GM18520 (cell line): ENCODE data around the gene IBA57.
"Not testable (repeated sequence)": the region's sequence is repeated elsewhere in the genome, so short reads cannot be mapped to it uniquely, and the experiment has no call there.

Experiments used
- ATAC-seq: cut with Tn5 transposase; IDR thresholded peaks from one replicate; pipeline ENCODE4 v1.9.1; 2021; ENCODE audit not compliant: unreplicated experiment

IBA57 gene

GRCh38 chr1:228184152-228184551, 18.5 kb downstream of the IBA57 start:
- no peak for ATAC-seq

- ATAC-seq, result no peak
Observed at GRCh38 chr1:228185641-228185965, 20.0 kb downstream of the IBA57 start.

GRCh38 chr1:228188249-228188648, 22.6 kb downstream of the IBA57 start:
- not testable (repeated sequence) for ATAC-seq

DNA sequence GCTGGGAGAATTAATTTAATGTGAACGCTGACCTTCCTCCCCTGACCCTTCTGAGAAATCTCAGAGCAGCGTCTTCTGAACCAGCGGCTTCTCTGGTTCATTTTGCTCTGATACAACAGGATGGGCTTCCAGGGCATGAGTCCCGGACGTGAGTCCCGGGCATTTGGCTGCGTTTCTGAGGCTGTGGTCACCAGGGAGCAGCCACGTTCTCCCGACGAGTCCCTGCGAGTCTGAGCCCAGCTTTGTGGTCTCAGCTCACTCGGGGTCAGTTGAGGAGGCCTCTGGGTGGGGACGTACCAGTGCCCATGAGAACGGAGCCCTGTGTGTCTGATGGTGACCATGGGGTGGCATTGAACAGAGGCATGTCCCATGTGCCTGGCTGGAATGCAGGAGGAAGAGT, 24.6 kb downstream of the IBA57 start:
- ATAC-seq, result no peak

DNA sequence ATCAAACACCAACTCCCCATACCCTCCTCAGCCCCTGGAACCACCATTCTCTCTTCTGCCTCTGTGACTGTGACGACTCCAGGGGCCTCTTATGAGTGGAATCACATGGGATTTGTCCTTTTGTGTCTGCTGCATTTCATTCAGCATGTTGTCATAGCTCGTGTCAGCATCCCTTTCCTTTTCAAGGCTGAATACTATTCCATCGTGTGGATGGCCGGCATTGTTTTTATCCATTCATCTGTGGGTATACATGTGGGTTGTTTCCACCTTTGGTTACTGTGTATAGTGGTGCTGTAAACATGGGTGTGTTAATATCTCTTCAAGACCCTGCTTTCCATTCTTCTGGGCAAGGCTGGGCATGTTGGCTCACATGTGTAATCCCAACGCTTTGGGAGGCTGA, 25.2 kb downstream of the IBA57 start:
- ATAC-seq, result no peak

DNA sequence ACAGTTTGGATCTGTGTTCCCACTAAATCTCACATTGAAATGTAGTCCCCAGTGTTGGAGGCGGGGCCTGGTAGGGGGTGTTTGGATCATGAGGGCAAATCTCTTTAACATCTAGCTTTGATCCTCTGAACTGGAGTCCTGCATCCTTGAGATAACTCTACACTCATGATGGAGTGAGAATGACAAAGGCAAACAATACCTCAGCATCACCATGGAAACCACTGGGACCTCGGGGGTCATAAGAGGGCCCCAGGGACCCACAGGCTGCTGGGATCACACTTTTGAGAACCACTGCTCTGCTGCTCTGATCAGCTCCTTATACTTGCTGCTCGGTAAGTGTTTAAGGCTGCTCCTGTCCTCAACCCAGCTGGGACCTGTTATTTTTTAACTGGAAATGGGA, 28.8 kb downstream of the IBA57 start:
- ATAC-seq, result no peak

GRCh38 chr1:228194921-228195812, 29.6 kb downstream of the IBA57 start:
- no peak for ATAC-seq

- no peak for ATAC-seq
Observed at GRCh38 chr1:228197555-228198147, 32.0 kb downstream of the IBA57 start.

- no peak for ATAC-seq
Observed at GRCh38 chr1:228198977-228199590, 33.5 kb downstream of the IBA57 start.

DNA sequence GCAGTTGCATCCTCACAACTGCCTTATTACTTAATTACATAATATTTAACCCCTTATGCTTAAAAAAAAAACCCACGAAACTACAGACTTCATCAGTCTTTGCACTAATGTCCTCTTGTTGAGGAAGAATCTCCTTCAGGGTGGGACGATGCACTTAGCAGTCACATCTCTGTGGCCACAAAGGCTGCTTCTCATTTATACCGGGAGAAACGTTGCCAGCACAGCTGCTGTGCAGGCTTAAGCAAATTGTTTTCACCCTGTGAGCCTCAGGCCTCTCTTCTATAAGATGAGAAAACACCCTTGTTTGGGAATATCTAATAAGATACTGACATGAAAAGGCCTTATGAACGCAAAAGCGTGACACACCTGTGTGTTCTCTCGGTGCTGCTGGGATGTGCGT, 39.4 kb downstream of the IBA57 start:
- no peak for ATAC-seq

GRCh38 chr1:228205526-228206436, 40.2 kb downstream of the IBA57 start:
- ATAC-seq, result no peak

DNA sequence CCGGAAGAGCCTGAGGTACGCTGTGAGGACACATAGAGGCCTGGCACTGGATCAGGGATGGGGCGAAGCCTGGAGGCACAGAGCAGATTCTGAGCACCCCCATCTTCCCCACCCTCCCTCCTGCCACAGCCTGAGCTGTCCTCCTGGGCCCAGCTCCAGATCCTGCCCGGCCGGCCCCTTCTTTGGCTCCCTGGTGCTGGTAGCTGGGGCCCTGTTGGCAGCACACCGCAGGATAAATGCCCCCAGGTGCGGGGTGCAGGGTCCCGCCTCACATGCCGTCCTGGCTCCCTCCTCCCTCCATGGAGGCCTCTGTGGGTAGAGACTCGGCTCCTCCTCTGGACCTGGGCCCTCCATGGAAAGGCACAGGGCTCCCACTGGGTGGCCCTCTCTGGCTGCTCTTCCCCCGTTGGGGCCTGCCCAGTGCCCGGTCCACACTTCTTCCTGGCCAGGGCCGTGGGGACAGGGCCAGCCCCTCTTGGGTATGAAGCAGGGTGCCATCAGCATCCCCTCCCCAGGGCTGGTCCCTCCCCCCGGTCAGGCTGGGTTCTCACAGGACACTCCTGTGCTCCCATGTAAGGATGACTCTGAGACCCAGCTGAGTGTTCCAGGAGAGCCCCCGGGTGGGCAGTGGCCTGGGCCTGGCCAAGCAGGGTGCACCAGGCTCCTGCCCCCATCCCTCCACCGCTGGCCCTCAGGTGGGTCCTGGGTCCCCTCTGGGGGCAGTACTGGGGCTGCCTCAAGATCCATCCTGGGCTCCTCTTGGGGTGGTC, 41.2 kb downstream of the IBA57 start:
- no peak for ATAC-seq

GRCh38 chr1:228207381-228207810, 41.8 kb downstream of the IBA57 start:
- ATAC-seq, result no peak

GRCh38 chr1:228207851-228208821, 42.5 kb downstream of the IBA57 start, which contains the start of gene OBSCN:
OBSCN (plus strand) TSS chr1:228208044; CDS start chr1:228211784, 3,740 bp downstream.
- no peak for ATAC-seq

DNA sequence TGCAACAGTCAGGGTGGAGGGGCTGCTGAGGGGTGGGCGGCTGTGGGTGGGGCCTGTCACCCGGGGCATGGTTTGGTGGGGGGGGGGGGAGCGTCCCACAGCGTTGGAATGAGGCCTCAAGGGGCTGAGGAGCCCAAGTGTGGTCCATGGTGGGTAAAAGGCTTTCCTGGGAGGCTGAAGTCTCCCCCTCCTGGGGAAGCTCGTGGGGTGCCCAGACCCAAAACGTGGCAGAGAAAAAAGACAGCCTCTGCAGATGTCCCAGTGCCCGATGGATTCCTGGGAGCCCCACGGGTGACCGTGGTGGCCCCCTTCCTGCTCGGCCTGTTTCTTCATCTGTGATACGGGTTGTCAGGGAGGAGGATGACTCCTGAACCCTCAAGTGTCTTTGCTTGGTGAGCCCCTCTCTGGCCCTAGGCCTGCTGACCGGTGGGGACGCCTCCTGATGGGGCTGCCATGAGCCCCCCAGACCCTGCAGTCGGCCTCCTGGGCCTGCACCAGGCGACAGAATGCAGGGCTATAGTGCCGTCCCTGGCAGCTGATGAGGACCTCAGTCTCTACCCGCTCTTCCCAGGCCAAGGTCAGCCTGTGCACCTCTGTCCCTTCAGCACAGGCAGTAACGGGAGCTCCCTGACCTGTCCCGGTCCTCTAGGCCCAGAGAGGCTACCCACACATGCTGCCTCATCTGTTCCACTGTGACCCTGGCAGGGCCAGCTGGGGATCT, 43.4 kb downstream of the IBA57 start:
- no peak for ATAC-seq

- ATAC-seq, result no peak
Observed at GRCh38 chr1:228209657-228210056, 44.1 kb downstream of the IBA57 start.

- no peak for ATAC-seq
Observed at GRCh38 chr1:228210076-228210651, 44.6 kb downstream of the IBA57 start.
